GM12878 (cell line): ENCODE measurements around the gene BIRC6. TPM values are rescaled to one million over a fixed set of nuclear protein-coding genes. Genes with fewer than 3 reads are reported as not detected.

Experiments used
- ATAC-seq: fragments of 200-7000 bp; cut with Tn5 transposase; 3 replicates; pipeline ENCODE4 v1.9.1; 2020; ENCODE audit warnings: mild to moderate bottlenecking, moderate library complexity
- BruUV-seq: library from RNA; stranded (reverse); fragments of 400-500 nt; replicated peaks from 2 replicates; lab custom pipeline; 2021; lab: Mats Ljungman, UMichigan
- CTCF ChIA-PET: fragments of 300-600 bp; sonication (Branson Sonifier 250); formaldehyde crosslinking; extraction: SDS; loops from one replicate; lab custom pipeline; 2021; ENCODE audit warnings: inconsistent platforms; lab: Yijun Ruan, JAX
- POLR2A ChIA-PET: fragments of 350-600 bp; formaldehyde crosslinking; extraction: SDS; loops from one replicate; lab custom pipeline; 2021; ENCODE audit warnings: inconsistent platforms; lab: Charles Lee
- RAD21 ChIA-PET: fragments of 300-600 bp; sonication (Branson Sonifier 250); formaldehyde crosslinking; loops from one replicate; lab custom pipeline; 2023; ENCODE audit warnings: antibody characterized with exemption; ENCODE audit not compliant: unreplicated experiment; lab: Charles Lee
- SMC1A ChIA-PET: fragments of 300-600 bp; sonication (Branson Sonifier 250); formaldehyde crosslinking; loops from one replicate; lab custom pipeline; 2023; ENCODE audit not compliant: unreplicated experiment, uncharacterized antibody; lab: Charles Lee
- DNase-seq: peaks from one replicate; pipeline ENCODE4 v3.0.0-alpha.2; 2011; ENCODE audit warnings: low read depth, low spot score
- FAIRE-seq: peaks from 3 replicates; lab custom pipeline; 2011; peaks lifted over from hg19 to GRCh38; lab: Jason Lieb, UNC
- H2AFZ ChIP-seq: 2 replicates; pipeline ENCODE4 v1.6.0; 2011; ENCODE audit warnings: low read depth, low read length, control low read depth; ENCODE audit not compliant: control insufficient read depth
- H3K27ac ChIP-seq: 2 replicates; pipeline ENCODE4 v1.5.1; 2011; ENCODE audit warnings: control low read depth; ENCODE audit not compliant: control insufficient read depth, insufficient read depth
- H3K27me3 ChIP-seq, 2 experiments: replicated peaks in 1 of 2; 2 replicates each; pipeline versions ENCODE4 v1.6.0 to v1.6.1; 2011; ENCODE audit warnings: low read length in 1 of 2; ENCODE audit not compliant: control insufficient read depth in 2 of 2, insufficient read depth in 2 of 2
- H3K36me3 ChIP-seq, 2 experiments: 2 replicates each; pipeline ENCODE4 v1.5.1; 2011; ENCODE audit warnings: low read length in 1 of 2; ENCODE audit not compliant: control insufficient read depth in 2 of 2, insufficient read depth in 2 of 2
- H3K4me1 ChIP-seq: 2 replicates; pipeline ENCODE4 v1.6.1; 2011; ENCODE audit warnings: mild to moderate bottlenecking, low read length, moderate library complexity, mixed read lengths; ENCODE audit not compliant: control insufficient read depth, insufficient read depth
- H3K4me2 ChIP-seq: 2 replicates; pipeline ENCODE4 v1.6.0; 2011; ENCODE audit warnings: control low read depth; ENCODE audit not compliant: control insufficient read depth, insufficient read depth
- H3K4me3 ChIP-seq: fragments of 200-600 bp; sonication (generic); 2 replicates; pipeline ENCODE4 v1.5.1; 2016
- H3K79me2 ChIP-seq: 2 replicates; pipeline ENCODE4 v1.6.0; 2011; ENCODE audit warnings: low read length; ENCODE audit not compliant: control insufficient read depth, insufficient read depth
- H3K9ac ChIP-seq: 2 replicates; pipeline ENCODE4 v1.8.0; 2011; ENCODE audit warnings: low read length, control low read depth, mixed read lengths; ENCODE audit not compliant: control insufficient read depth, insufficient read depth
- H3K9me3 ChIP-seq: replicated peaks from 3 replicates; pipeline ENCODE4 v1.5.1; 2011; ENCODE audit warnings: mild to moderate bottlenecking, low read length; ENCODE audit not compliant: control insufficient read depth, insufficient read depth
- H4K20me1 ChIP-seq: 2 replicates; pipeline ENCODE4 v1.6.0; 2011; ENCODE audit not compliant: control insufficient read depth, insufficient read depth
- CHD2 ChIP-seq: IDR thresholded peaks from 2 replicates; pipeline ENCODE4 v1.6.1; 2011; ENCODE audit warnings: low read depth, low read length, improper control_type of control experiment, borderline replicate concordance
- NFYA ChIP-seq: IDR thresholded peaks from 2 replicates; pipeline ENCODE4 v1.6.1; 2011; ENCODE audit warnings: low read depth, mild to moderate bottlenecking, low read length, improper control_type of control experiment, borderline replicate concordance
- NFYB ChIP-seq: IDR thresholded peaks from 2 replicates; pipeline ENCODE4 v1.6.1; 2011; ENCODE audit warnings: low read depth, mild to moderate bottlenecking, low read length, improper control_type of control experiment, moderate library complexity; ENCODE audit not compliant: insufficient read depth
- NR2F1 ChIP-seq: fragments of 450-650 bp; conservative IDR thresholded peaks from 2 replicates; pipeline ENCODE4 v1.6.1; 2017; ENCODE audit warnings: mild to moderate bottlenecking
- SIX5 ChIP-seq: IDR thresholded peaks from 2 replicates; pipeline ENCODE4 v1.6.1; 2011; ENCODE audit warnings: mild to moderate bottlenecking, low read depth, low read length, moderate library complexity; ENCODE audit not compliant: severe bottlenecking
- SMAD5 ChIP-seq: IDR thresholded peaks from 2 replicates; pipeline ENCODE4 v1.6.1; 2016; ENCODE audit warnings: antibody characterized with exemption, low read depth
- SPI1 ChIP-seq: IDR thresholded peaks from 2 replicates; pipeline ENCODE4 v1.6.1; 2011; ENCODE audit warnings: low read depth, mild to moderate bottlenecking, low read length, moderate library complexity, borderline replicate concordance; ENCODE audit not compliant: insufficient read depth
- ZBED1 ChIP-seq: IDR thresholded peaks from 2 replicates; pipeline ENCODE4 v1.6.1; 2016; ENCODE audit warnings: borderline replicate concordance
- ZBTB11 ChIP-seq: fragments of 450-650 bp; formaldehyde crosslinking; IDR thresholded peaks from 2 replicates; pipeline ENCODE4 v1.5.0; 2022; ENCODE audit warnings: mild to moderate bottlenecking, missing genetic modification characterization
- WGBS: methylation state at CpG from one replicate; pipeline ENCODE4 v1.1.6; 2016; ENCODE audit warnings: low lambda C conversion rate; ENCODE audit not compliant: insufficient replicate concordance, insufficient coverage; ENCODE audit errors: missing lambda C conversion rate; 5-methylcytosine and 5-hydroxymethylcytosine counted together
- in situ Hi-C: fragments of 300-500 bp; cut with MboI; formaldehyde crosslinking; loops from 9 replicates; pipeline ENCODE4 v1.14.3; 2018; ENCODE audit warnings: mixed read lengths
- intact Hi-C: fragments of 100-400 bp; cut with micrococcal nuclease; formaldehyde crosslinking; loops from one replicate; pipeline ENCODE4 v1.14.2; 2022; ENCODE audit not compliant: unreplicated experiment
- polyA plus RNA-seq, 11 experiments: library from polyadenylated mRNA; depleted of rRNA in 4 of 11; unstranded in 6 of 11; stranded (reverse) in 5 of 11; fragments of >200 nt; fragmentation: Nextera tagmentation in 4 of 11; fragmentation: Illumina TruSeq in 1 of 11; extraction: Ambion mirVana in 4 of 11; extraction: Trizol in 1 of 11; gene quantifications; 1 replicate in 1 of 11; 2 replicates in 10 of 11; pipeline versions ENCODE4 v1.2.1 to v1.2.3, GENCODE V29; 2011 to 2016; ENCODE audit warnings: inconsistent platforms in 2 of 11, missing spikeins in 2 of 11, low read depth in 1 of 11
- total RNA-seq, 4 experiments: library from RNA; depleted of rRNA in 3 of 4; stranded (reverse); fragments of >200 nt in 3 of 4; fragmentation: Illumina TruSeq in 1 of 4; extraction: Trizol in 1 of 4; gene quantifications; 2 replicates each; pipeline versions ENCODE4 v1.2.1 to v1.2.3, GENCODE V29; 2013 to 2021
- TF ChIP-seq, protein P1 (sequence below): fragments of 450-650 bp; IDR thresholded peaks from 2 replicates; pipeline ENCODE4 v1.6.1; 2017; ENCODE audit warnings: mild to moderate bottlenecking

The BIRC6 gene
- total and polyA plus RNA-seq, 10 of the 15 experiments (the other 5 are each of a cell fraction or from before 2014, with no cell fraction given), result 18.8 to 118 (median 55.0) TPM

DNA sequence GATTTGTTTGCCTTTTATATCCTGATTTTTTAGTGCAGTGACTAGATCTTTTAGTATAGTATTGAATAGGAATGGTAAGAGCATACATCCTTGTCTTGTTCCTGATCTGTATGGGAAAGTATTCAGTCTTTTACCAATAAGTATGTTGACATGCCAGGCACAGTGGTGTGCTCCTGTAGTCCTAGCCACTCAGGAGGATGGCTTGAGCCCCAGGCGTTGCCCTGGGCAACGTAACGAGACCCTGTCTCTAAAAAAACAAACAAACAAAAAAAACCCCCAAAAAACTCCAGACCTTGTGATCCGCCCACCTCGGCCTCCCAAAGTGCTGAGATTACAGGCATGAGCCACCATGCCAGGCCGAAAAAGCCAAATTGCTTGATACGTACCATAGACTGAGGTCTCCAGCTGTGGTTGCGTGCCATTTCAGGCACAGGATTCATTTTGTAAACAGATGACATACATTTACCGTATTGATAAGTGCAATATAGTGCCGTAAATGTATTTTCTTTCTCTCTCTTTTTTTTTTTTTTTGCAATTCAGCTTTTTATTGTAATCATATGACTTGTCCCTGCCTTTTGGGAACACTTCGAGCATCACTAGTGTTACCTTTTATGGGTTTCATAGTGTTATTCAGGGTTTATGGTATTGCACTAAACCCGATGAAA lies 18.5 kb downstream of the BIRC6 start:
- 0 out of 2 replicates have a peak, but pooled peaks cover 3% of the 10 kb centered on the region for H3K4me1 ChIP-seq
- H2AFZ ChIP-seq, result no peak overlapping the region
- H4K20me1 ChIP-seq, result no peaks in the 10 kb centered on the region; the same call in 1 of the 2 replicates
- in situ Hi-C loops (no loop called here), intact Hi-C loops (no loop called here)
- peaks cover 80% of the 10 kb centered on the region for H3K79me2 ChIP-seq
- H3K9me3 ChIP-seq, result no peaks in the 10 kb centered on the region
- POLR2A ChIA-PET, result interaction anchor here (0.6 kb wide), 2 partner anchors 15 to 21 kb away, joined by 3 read pairs; no protein-coding TSS in a partner anchor
- RAD21 ChIA-PET, result interaction anchor here (0.6 kb wide), 1 partner anchor 290 kb away, joined by 3 read pairs; no protein-coding TSS in a partner anchor
- H3K27ac ChIP-seq, result no peak overlapping the region
- WGBS, result 89% methylated on average over 12 of the region's 12 CpGs
- SMC1A ChIA-PET, result interaction anchor here (0.7 kb wide), 1 partner anchor 15 kb away, joined by 3 read pairs; no protein-coding TSS in a partner anchor
- BruUV-seq, result no TSS peak
- peak; percentile 37; the same call in 2 of the 3 replicates for ATAC-seq
- FAIRE-seq, result no peak
- CTCF ChIA-PET, result no interaction called here
- H3K27me3 ChIP-seq, result no peaks in the 10 kb centered on the region
- no peak overlapping the region for H3K4me3 ChIP-seq
- DNase-seq, result no peak
- no peak for TF ChIP-seq SIX5
- H3K9ac ChIP-seq, result no peak overlapping the region
- no peak overlapping the region for H3K4me2 ChIP-seq
- H3K36me3 ChIP-seq, result no peaks in the 10 kb centered on the region

DNA sequence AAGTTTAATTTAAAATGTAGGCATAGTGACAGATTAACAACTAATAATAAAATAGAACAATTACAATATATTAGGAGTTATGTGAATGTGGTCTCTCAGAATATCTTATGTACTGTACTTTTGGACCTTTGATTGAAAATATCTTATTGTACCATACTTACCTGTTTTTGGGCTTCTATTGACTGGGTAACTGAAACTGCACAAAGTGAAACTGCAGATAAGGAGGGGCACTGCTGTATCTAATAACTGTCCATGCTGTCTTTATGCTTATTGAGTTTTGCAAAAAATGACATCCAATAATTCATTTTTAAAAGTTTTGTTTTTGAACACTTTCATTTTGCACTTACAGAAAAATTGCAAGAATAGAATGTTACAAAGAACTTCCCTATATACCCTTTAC lies 19.9 kb downstream of the BIRC6 start:
- RAD21 ChIA-PET, result no interaction called here
- no peak overlapping the region for H3K27ac ChIP-seq
- SMC1A ChIA-PET, result interaction anchor here (1.8 to 4.0 kb wide), 3 partner anchors 8 to 16 kb away, joined by 4 to 14 read pairs (median 10); no protein-coding TSS in a partner anchor
- BruUV-seq, result no TSS peak
- no peak overlapping the region for H2AFZ ChIP-seq
- H3K4me1 ChIP-seq, result 0 out of 2 replicates have a peak, but pooled peaks cover 3% of the 10 kb centered on the region
- peaks cover 69% of the 10 kb centered on the region for H3K79me2 ChIP-seq
- ATAC-seq (peak; percentile 78), FAIRE-seq (no peak), DNase-seq (no peak)
- H3K4me3 ChIP-seq, result no peak overlapping the region
- H4K20me1 ChIP-seq, result no peaks in the 10 kb centered on the region; the same call in 1 of the 2 replicates
- intact Hi-C loops, result no loop called here
- in situ Hi-C loops, result no loop called here
- no peaks in the 10 kb centered on the region for H3K9me3 ChIP-seq
- CTCF ChIA-PET, result no interaction called here
- H3K27me3 ChIP-seq, result no peaks in the 10 kb centered on the region
- no peak overlapping the region for H3K9ac ChIP-seq
- H3K4me2 ChIP-seq, result no peak overlapping the region
- H3K36me3 ChIP-seq, result 0 out of 4 replicates have a peak, but pooled peaks cover 0 to 5% of the 10 kb centered on the region in 2 experiments
- POLR2A ChIA-PET, result no interaction called here
- TF ChIP-seq SPI1, result no peak
- no peak for TF ChIP-seq NFYA
- TF ChIP-seq, protein P1, sequence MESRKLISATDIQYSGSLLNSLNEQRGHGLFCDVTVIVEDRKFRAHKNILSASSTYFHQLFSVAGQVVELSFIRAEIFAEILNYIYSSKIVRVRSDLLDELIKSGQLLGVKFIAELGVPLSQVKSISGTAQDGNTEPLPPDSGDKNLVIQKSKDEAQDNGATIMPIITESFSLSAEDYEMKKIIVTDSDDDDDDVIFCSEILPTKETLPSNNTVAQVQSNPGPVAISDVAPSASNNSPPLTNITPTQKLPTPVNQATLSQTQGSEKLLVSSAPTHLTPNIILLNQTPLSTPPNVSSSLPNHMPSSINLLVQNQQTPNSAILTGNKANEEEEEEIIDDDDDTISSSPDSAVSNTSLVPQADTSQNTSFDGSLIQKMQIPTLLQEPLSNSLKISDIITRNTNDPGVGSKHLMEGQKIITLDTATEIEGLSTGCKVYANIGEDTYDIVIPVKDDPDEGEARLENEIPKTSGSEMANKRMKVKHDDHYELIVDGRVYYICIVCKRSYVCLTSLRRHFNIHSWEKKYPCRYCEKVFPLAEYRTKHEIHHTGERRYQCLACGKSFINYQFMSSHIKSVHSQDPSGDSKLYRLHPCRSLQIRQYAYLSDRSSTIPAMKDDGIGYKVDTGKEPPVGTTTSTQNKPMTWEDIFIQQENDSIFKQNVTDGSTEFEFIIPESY, result no peak
- no peak for TF ChIP-seq ZBTB11
- no peak for TF ChIP-seq NR2F1
- no peak for TF ChIP-seq NFYB
- no peak for TF ChIP-seq SMAD5
- TF ChIP-seq ZBED1, result no peak
- no peak for TF ChIP-seq CHD2
